Sigmoid colon (tissue), 4 donors: ENCODE results near the gene SMYD5.

Experiments
- CTCF ChIP-seq, 4 experiments: fragments of 450-650 bp in 3 of 4; fragments of 200-600 bp in 1 of 4; IDR thresholded peaks; one replicate each; pipeline ENCODE4 v1.5.1; 2016 to 2019; ENCODE audit warnings: antibody characterized with exemption in 4 of 4, mild to moderate bottlenecking in 3 of 4, moderate library complexity in 2 of 4
- EP300 ChIP-seq, 4 donors: sonication (generic); formaldehyde crosslinking; IDR thresholded peaks; one replicate each; pipeline ENCODE4 v1.6.1; 2017; ENCODE audit warnings: antibody characterized with exemption in 4 of 4
- POLR2AphosphoS5 ChIP-seq, 4 donors: sonication (generic); formaldehyde crosslinking; IDR thresholded peaks; one replicate each; pipeline ENCODE4 v1.6.1; 2017; ENCODE audit warnings: antibody characterized with exemption in 4 of 4

GRCh38 chr2:73243884-73244570 is 30.0 kb downstream of the SMYD5 start:
- TF ChIP-seq CTCF (IDR thresholded peaks at IDR 0.05) (no peak), POLR2AphosphoS5 (IDR thresholded peaks at IDR 0.05) (no peak), EP300 (IDR thresholded peaks at IDR 0.05) (no peak)
